Endothelial cell of umbilical vein (primary cell): Measurements from ENCODE around the gene RESP18. TPM values are rescaled to one million over a fixed set of nuclear protein-coding genes. Genes with fewer than 3 reads are reported as not detected.

Experiments
- BruUV-seq: library from RNA; stranded (reverse); fragments of 400-500 nt; replicated peaks from 2 replicates; lab custom pipeline; 2021; lab: Mats Ljungman, UMichigan
- CTCF ChIA-PET: fragments of 300-600, 350-600 bp; sonication (Branson Sonifier 250); formaldehyde crosslinking; loops from one replicate; lab custom pipeline; 2021; ENCODE audit warnings: antibody characterized with exemption, inconsistent platforms; lab: Charles Lee
- POLR2A ChIA-PET: fragments of 300-600, 350-600 bp; sonication (Branson Sonifier 250); formaldehyde crosslinking; loops from one replicate; lab custom pipeline; 2021; ENCODE audit warnings: antibody characterized with exemption, inconsistent platforms; lab: Charles Lee
- DNase-seq: peaks from one replicate; pipeline ENCODE4 v3.0.0-alpha.2; 2011; ENCODE audit warnings: low read depth, low spot score
- FAIRE-seq: peaks from 2 replicates; lab custom pipeline; 2011; peaks lifted over from hg19 to GRCh38; lab: Jason Lieb, UNC
- H2AFZ ChIP-seq: 2 replicates; pipeline ENCODE4 v1.6.0; 2012; ENCODE audit warnings: low read depth, low read length, control low read depth, inconsistent platforms
- H3K27ac ChIP-seq: 2 replicates; pipeline ENCODE4 v1.5.1; 2011; ENCODE audit warnings: low read depth, mild to moderate bottlenecking, control low read depth, low read length, moderate library complexity; ENCODE audit not compliant: insufficient read depth
- H3K27me3 ChIP-seq, 2 experiments: 2 replicates each; pipeline versions ENCODE4 v1.6.0 to v1.6.1; 2011; ENCODE audit warnings: low read length in 2 of 2, mixed read lengths in 1 of 2; ENCODE audit not compliant: control insufficient read depth in 2 of 2, insufficient read depth in 2 of 2
- H3K36me3 ChIP-seq, 2 experiments: 2 replicates in 1 of 2; 3 replicates in 1 of 2; pipeline ENCODE4 v1.5.1; 2011; ENCODE audit warnings: low read length in 2 of 2, mild to moderate bottlenecking in 1 of 2, moderate library complexity in 1 of 2; ENCODE audit not compliant: control insufficient read depth in 2 of 2, insufficient read depth in 2 of 2; ENCODE audit errors: extremely low read depth in 1 of 2
- H3K4me1 ChIP-seq: 3 replicates; pipeline ENCODE4 v1.5.1; 2011; ENCODE audit warnings: mild to moderate bottlenecking, low read length; ENCODE audit not compliant: control insufficient read depth, insufficient read depth; ENCODE audit errors: extremely low read depth
- H3K4me2 ChIP-seq: 2 replicates; pipeline ENCODE4 v1.6.1; 2011; ENCODE audit warnings: low read length, control low read depth, mixed read lengths; ENCODE audit not compliant: insufficient read depth
- H3K4me3 ChIP-seq, 3 experiments: fragments of 200-600 bp in 1 of 3; sonication (generic), shearing (Covaris generic) in 1 of 3; replicated peaks in 1 of 3; 2 replicates each; pipeline ENCODE4 v1.5.1; 2011 to 2016; ENCODE audit warnings: control low read depth in 3 of 3, low read length in 3 of 3, mild to moderate bottlenecking in 2 of 3, inconsistent platforms in 1 of 3, low read depth in 1 of 3, moderate library complexity in 1 of 3; ENCODE audit not compliant: insufficient read depth in 1 of 3
- H3K79me2 ChIP-seq: 2 replicates; pipeline ENCODE4 v1.6.0; 2012; ENCODE audit warnings: low read length, inconsistent platforms; ENCODE audit not compliant: control insufficient read depth, insufficient read depth
- H3K9ac ChIP-seq: replicated peaks from 2 replicates; pipeline ENCODE3; 2011; ENCODE audit warnings: low read length, control low read depth; ENCODE audit not compliant: insufficient read depth; ENCODE audit errors: extremely low read depth
- H3K9me1 ChIP-seq: replicated peaks from 3 replicates; pipeline ENCODE4 v1.6.0; 2011; ENCODE audit warnings: mild to moderate bottlenecking, low read length; ENCODE audit not compliant: control insufficient read depth, insufficient read depth; ENCODE audit errors: extremely low read depth
- H3K9me3 ChIP-seq: replicated peaks from 2 replicates; pipeline ENCODE4 v1.5.1; 2012; ENCODE audit warnings: low read length, inconsistent platforms; ENCODE audit not compliant: control insufficient read depth, insufficient read depth
- H4K20me1 ChIP-seq: replicated peaks from 2 replicates; pipeline ENCODE3; 2011; ENCODE audit warnings: mild to moderate bottlenecking, low read length; ENCODE audit not compliant: control insufficient read depth, insufficient read depth; ENCODE audit errors: extremely low read depth
- EZH2 ChIP-seq: IDR thresholded peaks from 2 replicates; pipeline ENCODE4 v1.6.1; 2012; ENCODE audit warnings: borderline replicate concordance, low read depth, mild to moderate bottlenecking, moderate library complexity, low read length, inconsistent platforms; ENCODE audit not compliant: severe bottlenecking
- FOS ChIP-seq: IDR thresholded peaks from 2 replicates; pipeline ENCODE4 v1.6.1; 2011; ENCODE audit warnings: mild to moderate bottlenecking, low read length, moderate library complexity, borderline replicate concordance; ENCODE audit not compliant: insufficient read depth
- GATA2 ChIP-seq: IDR thresholded peaks from 2 replicates; pipeline ENCODE4 v1.7.0; 2011; ENCODE audit warnings: low read depth, mild to moderate bottlenecking, moderate library complexity, mixed read lengths, low read length; ENCODE audit not compliant: insufficient read length, insufficient read depth
- JUN ChIP-seq: IDR thresholded peaks from 2 replicates; pipeline ENCODE4 v1.6.1; 2011; ENCODE audit warnings: borderline replicate concordance, low read depth; ENCODE audit not compliant: insufficient read length, insufficient read depth
- MYC ChIP-seq: IDR thresholded peaks from one replicate; pipeline ENCODE4 v1.6.1; 2011; ENCODE audit warnings: mild to moderate bottlenecking, low read depth, low read length
- POLR2A ChIP-seq: IDR thresholded peaks from 2 replicates; pipeline ENCODE4 v1.6.1; 2012; ENCODE audit warnings: low read depth, mild to moderate bottlenecking, control low read depth, low read length
- POLR2AphosphoS5 ChIP-seq: IDR thresholded peaks from 2 replicates; pipeline ENCODE4 v1.6.1; 2012; ENCODE audit warnings: low read depth, mild to moderate bottlenecking, control low read depth, low read length, moderate library complexity; ENCODE audit not compliant: insufficient read depth
- dilution Hi-C: fragments of 300-500 bp; cut with MboI; formaldehyde crosslinking; loops from one replicate; pipeline ENCODE4 v1.15.0; 2019; ENCODE audit warnings: low sequenced_read_pairs; ENCODE audit not compliant: extremely low pct_ligation_motif_present
- intact Hi-C: fragments of 100-400 bp; cut with micrococcal nuclease; formaldehyde crosslinking; loops from one replicate; pipeline ENCODE4 v1.10.0; 2022
- polyA plus RNA-seq, 4 experiments: library from polyadenylated mRNA; depleted of rRNA in 3 of 4; stranded (reverse) in 3 of 4; unstranded in 1 of 4; fragments of >200 nt; gene quantifications; 2 replicates each; pipeline versions ENCODE4 v1.2.1 to v1.2.3, GENCODE V29; 2011 to 2012; ENCODE audit warnings: missing spikeins in 1 of 4
- total RNA-seq: library from RNA; stranded (reverse); gene quantifications from 2 replicates; pipeline ENCODE4 v1.2.3, GENCODE V29; 2021
- TF ChIP-seq, protein P1 (sequence below), 2 donors: IDR thresholded peaks; 1 replicate in 1 of 2; 2 replicates in 1 of 2; pipeline ENCODE4 v1.5.1; 2011; ENCODE audit warnings: low read length in 2 of 2, mild to moderate bottlenecking in 2 of 2, moderate library complexity in 2 of 2, control low read depth in 1 of 2, inconsistent platforms in 1 of 2, low read depth in 1 of 2; ENCODE audit not compliant: insufficient read depth in 1 of 2; ENCODE audit errors: extremely low read depth in 1 of 2
- TF ChIP-seq, protein P2 (sequence below): IDR thresholded peaks from 2 replicates; pipeline ENCODE4 v1.6.1; 2011; ENCODE audit not compliant: insufficient read depth, insufficient read length

The RESP18 gene
- total and polyA plus RNA-seq, 2 donors (not counting 3 experiments of a cell fraction or from before 2014, with no cell fraction given), result not detected

DNA sequence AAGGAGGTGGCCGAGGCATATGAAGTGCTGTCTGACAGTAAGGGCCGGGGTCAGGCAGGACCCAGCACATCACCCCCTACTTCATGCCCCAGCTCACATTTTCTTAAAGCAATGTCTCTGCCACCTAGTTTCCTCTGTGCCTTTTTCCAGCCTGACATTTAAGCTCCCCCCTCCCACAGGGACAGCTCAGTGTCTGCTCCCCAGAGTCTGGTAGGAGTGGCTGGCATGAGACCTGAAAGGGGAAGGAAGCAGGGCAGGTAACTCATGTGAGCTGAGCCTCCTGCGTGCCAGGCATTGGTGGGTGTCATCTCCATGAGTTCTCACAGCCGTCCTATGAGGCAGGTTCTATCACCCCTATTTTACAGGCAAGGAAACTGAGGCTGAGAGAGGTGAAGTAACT is 51.9 kb downstream of the RESP18 start:
- dilution Hi-C loops, result no loop called here
- no peak for FAIRE-seq
- POLR2A ChIA-PET, result interaction anchor here (1.9 kb wide), 1 partner anchor 36 kb away, joined by 6 read pairs; the partner anchor contains the start of genes GLB1L and STK16

More for the DNA sequence above, 51.9 kb downstream of the RESP18 start:
- Histone ChIP-seq H3K9ac (no peak overlapping the region), H3K4me2 (no peak overlapping the region), H3K4me1 (peaks cover 17% of the 10 kb centered on the region), H3K9me1 (no peaks in the 10 kb centered on the region), H3K4me3 (no peak overlapping the region), H3K9me3 (no peaks in the 10 kb centered on the region), H3K27ac (no peak overlapping the region), H3K27me3 (no peaks in the 10 kb centered on the region), H3K79me2 (no peaks in the 10 kb centered on the region), H3K36me3 (peaks cover 0 to 21% of the 10 kb centered on the region in 2 experiments), H4K20me1 (no peaks in the 10 kb centered on the region), H2AFZ (no peak overlapping the region)
- CTCF ChIA-PET, result interaction anchor here (12.6 kb wide), 1 partner anchor 14 kb away, joined by 253 read pairs; no protein-coding TSS in a partner anchor
- no peak for DNase-seq
- intact Hi-C loops, result no loop called here
- no peak for TF ChIP-seq GATA2
- TF ChIP-seq JUN, result no peak
- no peak for TF ChIP-seq MYC
- no peak for TF ChIP-seq EZH2
- no peak for TF ChIP-seq POLR2AphosphoS5
- TF ChIP-seq, protein P1, sequence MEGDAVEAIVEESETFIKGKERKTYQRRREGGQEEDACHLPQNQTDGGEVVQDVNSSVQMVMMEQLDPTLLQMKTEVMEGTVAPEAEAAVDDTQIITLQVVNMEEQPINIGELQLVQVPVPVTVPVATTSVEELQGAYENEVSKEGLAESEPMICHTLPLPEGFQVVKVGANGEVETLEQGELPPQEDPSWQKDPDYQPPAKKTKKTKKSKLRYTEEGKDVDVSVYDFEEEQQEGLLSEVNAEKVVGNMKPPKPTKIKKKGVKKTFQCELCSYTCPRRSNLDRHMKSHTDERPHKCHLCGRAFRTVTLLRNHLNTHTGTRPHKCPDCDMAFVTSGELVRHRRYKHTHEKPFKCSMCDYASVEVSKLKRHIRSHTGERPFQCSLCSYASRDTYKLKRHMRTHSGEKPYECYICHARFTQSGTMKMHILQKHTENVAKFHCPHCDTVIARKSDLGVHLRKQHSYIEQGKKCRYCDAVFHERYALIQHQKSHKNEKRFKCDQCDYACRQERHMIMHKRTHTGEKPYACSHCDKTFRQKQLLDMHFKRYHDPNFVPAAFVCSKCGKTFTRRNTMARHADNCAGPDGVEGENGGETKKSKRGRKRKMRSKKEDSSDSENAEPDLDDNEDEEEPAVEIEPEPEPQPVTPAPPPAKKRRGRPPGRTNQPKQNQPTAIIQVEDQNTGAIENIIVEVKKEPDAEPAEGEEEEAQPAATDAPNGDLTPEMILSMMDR (IDR thresholded peaks at IDR 0.05; ENCODE audit: extremely low read depth in 1 of 2, insufficient read depth in 1 of 2, low read depth in 1 of 2, low read length in 2 of 2), result no peak
- TF ChIP-seq, protein P2, sequence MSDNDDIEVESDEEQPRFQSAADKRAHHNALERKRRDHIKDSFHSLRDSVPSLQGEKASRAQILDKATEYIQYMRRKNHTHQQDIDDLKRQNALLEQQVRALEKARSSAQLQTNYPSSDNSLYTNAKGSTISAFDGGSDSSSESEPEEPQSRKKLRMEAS, result no peak
- no peak for TF ChIP-seq POLR2A
- no peak for TF ChIP-seq FOS
- BruUV-seq, result no TSS peak
